Vein endothelial cell (primary cell): ENCODE results near the gene FAM114A2. TPM values are rescaled to one million over a fixed set of nuclear protein-coding genes. Genes with fewer than 3 reads are reported as not detected.

Experiments used
- total RNA-seq: library from RNA; depleted of rRNA; stranded (reverse); fragments of >200 nt; gene quantifications from 2 replicates; pipeline ENCODE4 v1.2.3, GENCODE V29; 2012

FAM114A2 gene
- total RNA-seq, result 27.7 and 28.4 TPM in 2 replicates

DNA sequence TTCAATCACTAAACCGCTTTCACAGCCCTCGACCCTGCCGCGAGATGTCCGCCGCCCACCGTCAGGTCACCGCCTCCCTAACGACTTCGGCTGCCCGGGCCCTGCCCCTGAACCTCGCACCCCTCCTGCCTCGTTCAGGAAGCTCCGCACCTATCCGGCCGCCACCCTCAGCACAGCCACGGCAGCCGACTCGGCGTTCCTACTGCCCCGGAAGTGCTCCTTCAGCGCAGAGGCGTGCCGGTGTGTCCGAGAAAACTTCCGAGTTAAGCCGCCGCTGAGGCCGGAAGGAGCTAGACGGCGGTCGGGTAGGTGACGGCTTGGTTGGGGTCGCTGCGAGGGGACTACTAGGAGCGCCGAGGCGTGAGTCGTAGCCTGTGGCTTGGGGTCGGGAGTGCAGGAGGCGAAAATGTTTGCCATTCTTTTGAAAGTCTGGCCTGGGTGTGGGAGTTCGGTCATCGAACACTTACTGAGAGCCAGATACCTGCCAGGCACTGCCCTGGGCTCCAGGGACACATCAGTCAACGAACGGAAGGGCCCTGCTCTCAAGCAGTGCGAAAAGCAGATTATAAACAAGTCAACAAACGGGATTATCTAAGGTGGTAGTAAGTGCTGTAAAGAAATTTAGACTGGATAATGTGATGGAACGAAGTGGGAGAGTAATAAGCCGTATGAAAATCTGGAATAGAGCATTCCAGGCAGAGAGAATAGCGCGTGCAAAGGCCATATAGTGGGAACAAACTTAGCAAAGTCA, at the start of gene FAM114A2, which contains the start of gene MFAP3:
FAM114A2 (minus strand) TSS at position 204 of the 751 bp plus-strand sequence. CDS start 3,957 bp downstream, outside the sequence.
MFAP3 (plus strand) TSS at position 261 of the 751 bp plus-strand sequence. CDS start 10,756 bp downstream, outside the sequence.

Other genes with a start within 250 kb of the FAM114A2 start
- gene MFAP3, start 57 bp upstream of the FAM114A2 start, total RNA-seq, result 101 and 123 TPM in 2 replicates
- 74.7 and 133 TPM in 2 replicates for gene GALNT10, start 151.8 kb upstream of the FAM114A2 start, total RNA-seq